HG03571 (cell line): ENCODE measurements around the gene DOK3.

Experiments
- ATAC-seq: cut with Tn5 transposase; IDR thresholded peaks from one replicate; pipeline ENCODE4 v1.9.1; 2021; ENCODE audit not compliant: unreplicated experiment

The DOK3 gene, protein sequence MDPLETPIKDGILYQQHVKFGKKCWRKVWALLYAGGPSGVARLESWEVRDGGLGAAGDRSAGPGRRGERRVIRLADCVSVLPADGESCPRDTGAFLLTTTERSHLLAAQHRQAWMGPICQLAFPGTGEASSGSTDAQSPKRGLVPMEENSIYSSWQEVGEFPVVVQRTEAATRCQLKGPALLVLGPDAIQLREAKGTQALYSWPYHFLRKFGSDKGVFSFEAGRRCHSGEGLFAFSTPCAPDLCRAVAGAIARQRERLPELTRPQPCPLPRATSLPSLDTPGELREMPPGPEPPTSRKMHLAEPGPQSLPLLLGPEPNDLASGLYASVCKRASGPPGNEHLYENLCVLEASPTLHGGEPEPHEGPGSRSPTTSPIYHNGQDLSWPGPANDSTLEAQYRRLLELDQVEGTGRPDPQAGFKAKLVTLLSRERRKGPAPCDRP

DNA sequence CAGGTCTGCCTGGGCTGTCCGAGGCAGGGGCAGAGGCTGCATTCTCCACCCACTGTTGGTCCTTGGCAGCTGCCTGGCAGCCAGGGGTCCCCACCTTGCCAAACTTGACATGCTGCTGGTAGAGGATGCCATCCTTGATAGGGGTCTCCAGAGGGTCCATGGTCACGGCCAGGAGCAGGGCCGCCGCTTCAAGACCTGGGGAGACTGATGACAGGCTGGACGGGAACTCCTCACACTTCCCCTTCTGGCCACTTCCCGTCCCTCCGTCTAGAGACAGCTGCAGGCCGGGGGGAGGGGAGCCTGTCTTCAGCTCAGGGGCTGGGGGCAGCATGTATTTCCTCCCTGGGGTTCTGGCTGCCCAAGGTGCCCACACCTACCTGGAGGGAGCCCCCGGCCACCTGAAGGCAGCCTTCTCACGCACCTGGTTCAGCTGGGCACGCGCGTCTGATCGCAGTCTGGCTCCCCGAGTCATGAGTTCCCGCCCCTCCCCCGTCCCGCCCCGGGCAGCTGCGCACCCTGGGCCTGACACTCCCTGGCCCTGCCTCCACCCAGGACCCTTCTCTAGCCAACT lies at the start of gene DOK3:
TSS of gene DOK3 (minus strand) at position 446 of the 571 bp plus-strand sequence. CDS start at position 160, 286 bp downstream.
- no peak for ATAC-seq

DNA sequence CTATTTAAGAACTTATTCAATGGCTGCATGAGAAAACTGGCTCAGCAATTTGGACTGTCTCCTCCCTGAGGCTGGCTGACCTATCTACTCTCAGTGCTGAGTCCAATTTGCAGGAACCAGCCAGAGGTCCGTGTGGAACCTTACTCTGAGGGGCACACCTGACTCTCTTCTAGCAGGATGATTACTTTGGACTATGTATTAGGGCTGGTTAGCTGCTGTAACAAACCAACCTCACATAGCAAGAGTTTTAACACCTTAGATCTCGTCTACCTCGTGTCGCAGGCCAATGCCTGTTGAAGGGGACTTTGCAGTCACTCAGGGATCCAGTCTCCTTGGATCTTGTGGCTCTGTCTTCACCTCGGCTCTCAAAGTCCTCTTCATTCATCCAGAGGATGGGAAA lies 48.2 kb upstream of the DOK3 start:
- ATAC-seq: no peak

DNA sequence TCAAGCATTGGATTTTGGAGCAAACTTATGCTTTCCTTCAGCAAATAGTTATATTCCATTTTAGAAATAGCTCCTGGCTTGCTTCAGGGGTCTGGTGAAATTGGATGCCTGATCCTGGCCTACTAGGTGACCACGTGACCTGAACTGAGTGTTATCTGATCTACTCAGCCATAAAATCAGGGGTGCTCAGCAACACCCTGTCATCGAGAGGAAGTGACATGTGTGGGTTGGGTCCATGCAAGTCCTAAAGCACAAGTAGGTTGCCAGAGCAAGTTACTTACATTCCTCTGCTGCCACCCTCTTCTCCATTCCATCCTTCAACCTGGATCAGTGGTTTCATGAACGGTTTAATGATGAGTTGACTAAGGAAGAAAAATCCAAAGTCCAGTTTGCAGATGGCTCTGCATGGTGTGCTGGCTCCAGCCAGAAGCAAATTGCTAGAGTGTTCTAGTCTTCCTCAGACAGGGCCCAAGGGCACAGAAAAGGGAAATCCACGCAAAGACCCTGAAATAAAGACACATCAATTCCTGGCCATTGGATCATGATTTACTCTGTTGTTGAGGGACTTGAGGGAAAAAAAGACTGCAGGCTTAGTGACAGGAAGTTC lies 47.5 kb upstream of the DOK3 start:
- ATAC-seq: no peak

DNA sequence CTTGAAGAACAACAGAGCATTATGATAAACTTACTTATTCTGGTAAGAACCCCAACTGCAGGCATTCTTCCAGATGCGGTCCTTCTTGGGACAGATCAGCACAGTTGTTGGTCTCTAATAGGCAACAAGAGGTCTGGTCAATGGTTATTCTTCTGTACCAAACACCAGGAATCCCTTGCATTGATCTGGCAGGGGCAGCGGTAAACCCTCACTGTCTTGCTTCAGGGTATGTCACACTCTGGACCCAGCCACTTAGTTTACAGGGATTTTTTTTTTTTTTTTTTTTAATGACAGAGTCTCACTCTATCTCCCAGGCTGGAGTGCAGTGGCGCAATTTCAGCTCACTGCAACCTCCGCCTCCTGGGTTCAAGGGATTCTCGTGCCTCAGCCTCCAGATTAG lies 46.0 kb upstream of the DOK3 start:
- ATAC-seq: no peak

DNA sequence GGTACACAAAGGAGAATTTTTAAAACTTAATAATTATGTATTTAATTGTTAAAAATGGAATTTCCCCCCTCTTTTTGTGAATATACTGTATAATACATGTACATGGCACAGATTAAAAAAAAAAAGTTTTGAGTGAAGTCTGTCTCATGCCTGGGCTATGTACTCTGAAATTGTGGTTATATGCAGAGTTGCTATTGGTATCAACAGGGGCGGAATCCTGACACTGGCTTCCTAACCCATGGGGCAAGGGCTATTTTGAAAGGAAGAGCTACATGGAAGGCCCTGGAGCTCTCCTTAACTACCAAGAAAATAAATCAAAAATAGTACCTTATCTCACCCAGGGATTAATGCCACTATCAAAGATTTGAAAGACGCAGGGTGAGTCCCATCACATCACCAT lies 45.6 kb upstream of the DOK3 start:
- ATAC-seq: no peak

DNA sequence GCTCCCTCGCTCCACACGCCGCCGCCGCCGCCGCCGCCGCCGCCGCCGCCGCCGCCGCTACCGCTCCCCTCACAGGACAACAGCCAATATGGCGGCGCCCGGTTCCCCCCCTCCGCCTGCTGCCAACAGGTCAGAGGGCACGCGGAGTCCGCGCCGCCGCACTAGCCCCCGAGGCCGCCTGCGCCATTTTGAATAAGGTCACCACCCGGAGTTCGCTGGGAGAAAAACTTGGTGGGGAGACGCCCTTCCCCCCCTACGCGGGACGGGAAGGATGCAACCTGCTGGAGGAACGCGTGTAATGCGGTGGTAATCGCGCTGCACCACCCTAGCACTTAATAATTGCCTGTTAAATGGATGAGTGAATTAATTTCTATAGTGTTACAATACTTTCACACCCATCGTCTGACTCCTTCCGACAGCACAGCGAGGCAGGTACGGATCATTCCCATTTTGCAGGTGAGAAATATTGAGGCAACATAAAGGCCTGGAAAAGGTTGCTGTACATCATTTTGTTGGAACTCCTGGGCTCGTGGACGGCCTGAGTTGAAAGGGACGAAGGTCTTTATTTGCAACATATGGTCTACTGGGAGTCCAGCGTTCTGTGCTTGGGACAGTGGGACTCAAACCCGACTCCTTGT lies 45.0 kb upstream of the DOK3 start, which contains the start of gene FAM193B:
TSS of gene FAM193B (minus strand) at position 90 of the 638 bp plus-strand sequence. CDS start 105 bp downstream, outside the sequence.
- ATAC-seq: peak; percentile 90

DNA sequence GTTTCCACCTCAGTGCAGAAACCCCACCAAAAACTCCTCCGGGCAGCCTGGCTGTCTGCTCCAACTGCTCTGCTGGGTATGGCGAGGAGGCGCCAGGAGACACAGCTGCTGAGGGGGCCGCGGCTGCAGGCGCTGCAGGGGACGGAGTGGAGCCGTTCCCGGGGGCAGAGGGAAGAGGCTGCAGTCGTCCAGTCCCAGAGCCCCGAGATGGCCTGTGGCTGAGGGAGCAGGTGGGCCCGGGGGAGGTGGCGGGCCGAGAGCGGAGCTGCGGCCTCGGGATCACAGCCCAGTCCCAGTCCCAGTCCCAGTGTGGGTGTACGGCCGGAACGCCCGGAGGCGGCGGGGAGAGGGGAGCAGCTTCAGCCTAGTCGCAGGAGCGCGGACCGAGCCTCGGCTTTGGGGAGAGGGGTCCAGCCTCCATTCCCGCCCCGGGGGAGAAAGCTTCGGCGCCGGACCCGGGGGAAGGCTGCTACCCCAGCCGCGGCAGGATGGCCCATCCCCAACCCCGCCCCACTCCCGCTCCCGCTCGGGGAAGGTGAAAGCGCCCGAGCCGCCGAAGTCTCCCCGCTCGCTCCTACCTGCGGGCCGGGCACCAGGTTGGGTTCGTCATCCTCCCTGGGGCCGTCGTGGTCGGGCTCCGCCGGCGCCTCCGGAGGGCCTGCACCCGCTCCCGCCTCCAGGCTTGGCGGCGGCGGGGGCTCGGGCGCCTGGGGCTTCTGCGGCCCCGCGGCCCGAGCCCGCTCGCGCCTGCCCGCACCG lies 44.2 kb upstream of the DOK3 start:
- ATAC-seq: peak; percentile 25

DNA sequence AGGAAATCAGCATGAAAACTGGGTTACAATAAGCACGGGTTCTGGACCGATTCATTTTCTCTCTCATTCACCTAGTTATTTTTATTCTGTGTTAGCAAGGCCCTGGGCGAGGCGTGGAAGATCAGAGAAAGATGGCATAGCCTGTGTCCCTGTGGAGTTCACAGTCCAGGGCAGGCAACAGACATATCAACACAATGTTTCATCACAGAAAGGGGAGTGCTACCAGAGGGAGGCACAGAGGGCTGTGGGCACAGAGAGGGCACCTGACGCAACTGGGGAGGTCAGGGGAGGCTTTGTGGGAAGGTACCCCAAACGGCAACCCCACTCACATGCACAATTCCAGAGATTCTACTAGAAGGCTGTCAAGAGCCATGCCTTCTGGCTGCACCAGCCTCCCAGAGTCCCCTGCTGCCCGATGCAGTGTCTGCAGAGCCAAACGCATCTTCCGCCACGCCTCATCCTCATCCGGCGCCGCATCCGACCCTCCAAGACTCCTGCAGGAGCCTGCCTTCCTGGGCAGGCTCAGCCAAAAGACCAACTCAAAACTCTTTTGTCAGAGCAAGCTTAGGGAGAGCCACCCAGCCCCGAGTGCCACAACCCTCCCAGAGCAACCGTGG lies 43.3 kb upstream of the DOK3 start:
- ATAC-seq: no peak

DNA sequence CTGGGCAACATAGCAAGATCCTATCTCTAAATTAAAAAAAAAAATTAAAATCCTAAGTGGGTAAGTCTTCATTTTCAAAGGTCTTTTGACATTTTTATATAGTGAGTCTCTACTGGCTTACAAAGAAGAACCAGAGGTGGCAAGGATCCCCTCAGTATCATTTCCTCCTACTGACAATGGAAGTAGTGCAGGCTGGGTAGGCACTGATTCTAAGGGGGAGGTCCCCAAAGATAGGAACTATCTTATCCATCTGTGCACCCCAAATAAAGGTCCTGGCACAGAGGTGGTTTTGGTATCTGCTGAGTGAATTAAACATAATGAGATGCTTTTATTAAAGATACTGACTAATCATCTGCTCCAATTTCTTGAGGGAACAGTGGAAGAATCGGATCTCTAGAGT lies 40.5 kb upstream of the DOK3 start:
- ATAC-seq: no peak

DNA sequence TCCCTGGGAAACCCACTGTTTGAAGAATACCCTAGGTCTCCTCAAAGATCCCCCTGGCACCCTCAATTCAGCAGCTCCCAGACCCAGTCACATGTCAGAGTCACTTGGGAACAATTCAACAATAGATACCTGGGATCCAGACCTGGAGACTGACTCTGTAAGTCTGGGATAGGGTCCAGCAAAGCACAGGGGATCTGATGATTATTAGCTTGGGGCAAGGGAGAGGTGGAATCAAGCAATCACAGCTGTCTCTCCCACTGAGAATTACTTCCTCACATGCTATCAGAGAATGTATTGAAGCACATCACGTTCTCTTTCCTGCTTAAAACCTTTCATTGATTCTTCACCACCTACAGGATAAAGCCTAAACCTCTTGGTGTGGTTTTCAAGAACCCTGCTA lies 38.9 kb upstream of the DOK3 start:
- no peak for ATAC-seq

DNA sequence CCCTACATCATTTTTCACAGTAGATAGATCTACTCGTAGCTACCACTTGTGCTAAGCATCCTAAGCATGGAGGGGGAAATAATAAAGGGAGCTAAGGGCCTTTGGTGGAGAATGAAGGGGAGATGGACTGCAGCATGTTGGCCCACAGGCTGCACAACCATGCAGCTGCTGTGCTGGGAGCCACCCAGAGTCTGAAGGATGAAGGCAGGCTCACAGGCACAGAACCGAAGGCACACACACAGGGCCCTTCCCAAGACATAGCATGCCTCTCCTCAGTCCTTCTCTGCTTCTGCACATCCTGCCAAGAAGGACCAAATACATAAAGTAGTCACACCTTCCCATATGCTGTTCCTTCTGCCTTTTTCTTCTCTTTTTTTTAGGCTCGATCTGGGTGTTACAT lies 38.1 kb upstream of the DOK3 start:
- ATAC-seq: no peak

DNA sequence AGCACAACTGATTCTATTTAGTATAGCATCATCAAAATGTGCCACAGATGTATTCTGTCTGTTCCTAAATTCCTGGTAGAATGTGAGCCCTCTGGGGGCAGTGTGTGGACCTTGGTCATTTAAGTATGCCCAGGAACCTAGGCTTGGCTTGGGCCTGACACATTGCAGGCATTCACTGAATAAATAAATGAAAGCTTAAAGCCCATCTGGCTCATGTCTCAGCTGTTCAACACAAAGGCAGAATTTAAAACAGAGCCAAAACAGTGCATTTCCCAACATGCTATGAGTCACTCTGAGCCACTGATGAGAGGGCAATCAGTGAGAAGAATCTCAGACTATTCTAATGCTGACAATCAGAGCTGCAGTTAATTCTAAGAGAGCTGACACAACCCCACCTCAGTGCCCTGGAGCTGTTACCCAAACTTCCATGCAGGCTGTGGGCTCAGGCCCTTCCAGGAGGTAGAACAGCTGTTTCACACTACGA lies 36.7 kb upstream of the DOK3 start:
- ATAC-seq: no peak

DNA sequence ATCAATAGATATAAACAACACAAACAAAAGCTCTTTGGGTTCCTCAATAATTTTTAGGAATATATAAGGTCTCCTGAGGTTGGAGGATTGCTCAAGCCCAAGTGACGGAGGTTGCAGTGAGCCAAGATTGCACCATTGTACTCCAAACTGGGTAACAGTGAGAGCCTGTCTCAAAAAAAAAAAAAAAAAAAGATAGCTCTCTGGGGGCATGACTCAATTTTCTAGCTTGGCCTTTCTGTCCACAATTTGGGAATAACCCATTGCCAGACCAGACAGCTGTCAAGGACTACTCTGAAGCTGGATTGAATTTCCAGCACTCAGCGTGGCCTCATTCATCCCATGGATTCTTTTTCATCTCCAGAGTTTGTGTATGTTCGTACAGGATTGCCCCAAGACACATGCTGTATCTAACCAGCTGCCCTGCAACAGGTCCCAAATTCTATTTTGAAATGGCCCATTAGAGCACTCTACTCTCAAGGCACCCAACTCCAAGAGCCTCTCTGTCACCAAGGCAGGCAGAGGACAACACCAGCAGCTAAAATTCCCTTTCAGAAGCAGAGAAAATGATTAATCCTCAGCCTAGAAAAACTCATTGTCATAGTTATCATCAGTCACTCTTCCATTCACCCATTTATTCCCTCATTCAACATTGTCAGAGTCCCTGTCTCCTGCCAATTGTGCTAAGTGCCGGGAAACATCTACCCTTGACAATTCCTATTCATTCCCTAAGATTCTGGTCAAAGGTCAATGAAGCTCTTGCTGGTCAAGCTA lies 36.0 kb upstream of the DOK3 start:
- ATAC-seq: no peak

DNA sequence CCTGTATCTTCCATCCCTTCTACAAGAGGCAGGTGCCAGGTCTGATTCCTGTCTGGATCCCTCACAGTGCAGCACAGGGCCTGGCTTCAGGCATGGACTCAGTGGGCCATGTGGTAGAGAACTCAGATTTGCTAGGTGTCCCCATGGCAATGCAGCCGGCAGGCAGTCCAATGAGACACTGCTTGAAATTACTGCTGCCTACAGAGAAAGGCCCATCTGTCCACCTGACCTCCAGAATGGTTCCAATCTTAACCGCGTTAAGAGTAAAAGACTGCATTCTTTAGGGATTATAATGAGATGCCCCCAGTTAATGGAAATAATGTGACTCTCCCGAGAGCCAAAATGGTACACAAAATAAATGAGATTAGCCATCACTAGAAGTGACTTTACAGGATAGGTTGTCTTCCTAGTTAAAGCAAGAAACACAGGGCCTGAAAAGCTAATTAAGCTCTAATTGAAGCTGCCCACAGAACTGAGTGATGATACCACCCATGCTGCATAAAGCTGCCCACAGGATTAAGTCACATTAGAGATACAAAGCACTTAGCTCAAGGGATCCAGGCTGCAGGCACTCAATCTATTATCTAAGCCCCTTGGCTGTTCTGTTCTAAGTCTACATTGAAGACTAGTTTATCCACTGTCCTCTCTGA lies 33.3 kb upstream of the DOK3 start:
- no peak for ATAC-seq

DNA sequence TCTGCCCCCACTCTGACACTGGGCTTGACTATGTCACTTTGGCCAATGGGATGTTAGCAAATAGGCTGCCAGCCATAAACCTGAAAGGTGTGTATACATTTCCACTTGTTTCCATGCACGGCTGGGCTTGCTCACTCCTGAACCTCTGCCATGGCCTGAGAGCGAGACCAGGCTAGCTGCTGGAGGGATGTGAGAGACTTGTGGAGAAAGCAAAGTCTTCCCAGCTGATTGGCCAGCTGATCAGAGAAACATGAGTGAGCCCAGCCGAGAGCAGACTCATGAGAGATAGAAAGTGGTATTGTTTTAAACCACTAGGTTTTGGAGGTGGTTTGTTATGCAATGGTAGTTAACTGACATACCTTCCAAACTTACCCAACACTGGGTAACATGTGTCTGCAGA lies 30.8 kb upstream of the DOK3 start:
- ATAC-seq: no peak

DNA sequence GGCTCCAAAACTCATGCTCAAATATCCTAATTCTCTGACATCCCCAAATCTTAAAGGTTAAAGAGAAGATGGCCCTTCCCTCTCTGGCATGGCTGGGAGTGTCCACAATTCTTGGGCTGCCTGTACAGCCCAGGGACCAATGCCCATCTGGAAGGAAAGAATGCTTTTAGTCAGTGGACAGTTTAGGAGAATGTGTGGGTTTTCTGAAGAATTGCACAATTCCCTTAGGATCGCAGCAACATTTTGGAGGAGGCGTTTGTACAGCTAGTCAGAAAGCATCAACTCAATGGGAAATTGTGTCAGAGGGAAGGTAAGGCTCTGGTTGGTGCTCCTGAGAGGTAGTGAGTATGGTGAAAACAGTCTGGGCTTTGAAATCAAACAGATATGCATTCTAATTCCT lies 29.8 kb upstream of the DOK3 start:
- no peak for ATAC-seq

DNA sequence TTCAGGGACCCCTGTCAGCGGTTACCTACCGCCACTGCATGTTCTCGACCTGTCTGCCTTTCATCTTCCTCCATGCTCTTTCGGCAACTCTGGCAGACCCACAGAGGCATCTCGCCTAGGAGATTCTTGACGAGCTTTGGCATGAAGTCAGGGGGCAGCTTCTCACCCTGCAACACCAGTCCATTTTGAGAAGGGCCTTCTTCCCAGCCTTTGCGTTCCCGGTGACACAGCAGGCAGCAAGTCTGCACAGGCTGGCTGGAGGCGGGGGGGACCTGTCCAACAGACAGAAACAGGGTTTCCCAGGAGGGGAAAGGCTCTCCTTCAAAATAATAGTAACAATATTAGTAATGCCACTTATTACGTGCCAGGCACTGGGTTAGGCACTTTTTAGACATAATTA lies 29.2 kb upstream of the DOK3 start:
- ATAC-seq: no peak

DNA sequence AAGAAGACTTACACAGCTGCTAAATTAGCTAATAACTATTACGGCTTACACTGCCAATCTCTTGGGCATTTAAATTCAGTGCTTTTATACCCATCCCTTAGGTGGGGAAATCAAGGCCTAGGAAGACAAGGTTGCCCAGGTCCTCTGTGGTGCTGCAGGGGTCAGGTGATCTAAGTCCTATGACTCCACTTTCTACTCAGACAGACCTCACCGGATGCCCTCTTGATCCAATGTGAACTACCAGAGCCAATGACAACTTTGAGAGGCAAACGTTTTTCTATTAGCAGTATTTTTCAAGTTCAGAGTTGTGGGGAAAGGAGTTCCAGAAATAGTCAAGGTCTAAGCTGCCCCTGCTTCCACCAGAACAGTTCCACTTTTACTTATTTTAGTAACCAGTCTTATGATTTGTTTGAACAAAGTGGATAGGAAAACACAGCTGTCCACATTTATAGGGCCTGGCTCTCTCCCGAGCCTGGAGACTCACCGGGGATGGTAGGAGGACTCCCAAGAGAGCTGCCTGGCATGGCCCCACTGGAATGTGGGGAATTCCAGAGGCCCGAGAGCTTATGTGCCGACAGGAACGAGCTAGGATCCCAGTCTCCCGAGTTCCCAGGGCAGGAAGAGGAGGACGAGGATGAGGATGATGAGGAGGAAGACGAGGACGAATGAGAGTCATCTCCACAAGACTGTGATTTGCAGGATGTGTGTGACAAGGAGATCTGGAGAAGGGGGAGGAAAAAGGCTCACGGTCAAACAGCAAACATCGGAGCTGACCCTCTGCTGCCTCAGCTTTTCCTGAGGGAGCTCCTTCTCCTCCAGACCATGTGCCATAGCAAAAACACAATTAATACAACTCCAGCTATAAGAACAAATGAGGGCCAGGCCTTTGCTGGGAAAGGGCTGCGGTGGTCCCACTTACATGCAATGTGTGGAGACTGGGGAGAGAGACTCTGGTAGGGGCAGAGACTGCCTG lies 28.0 kb upstream of the DOK3 start:
- ATAC-seq: no peak
